Ishikawa (cell line): ENCODE measurements around the gene RCOR2.

Source experiments
- CEBPB ChIP-seq: IDR thresholded peaks from 2 replicates; pipeline ENCODE4 v1.6.1; 2012
- RAD21 ChIP-seq: IDR thresholded peaks from 2 replicates; pipeline ENCODE4 v1.6.1; 2012; ENCODE audit warnings: low read depth
- TCF12 ChIP-seq: IDR thresholded peaks from 2 replicates; pipeline ENCODE4 v1.6.1; 2012; ENCODE audit warnings: low read depth
- TEAD4 ChIP-seq: IDR thresholded peaks from 2 replicates; pipeline ENCODE4 v1.6.1; 2012
- TF ChIP-seq, protein P1 (sequence below): IDR thresholded peaks from 2 replicates; pipeline ENCODE4 v1.6.1; 2012
- TF ChIP-seq, protein P2 (sequence below): IDR thresholded peaks from 2 replicates; pipeline ENCODE4 v1.6.1; 2012; ENCODE audit warnings: low read depth, mild to moderate bottlenecking

DNA sequence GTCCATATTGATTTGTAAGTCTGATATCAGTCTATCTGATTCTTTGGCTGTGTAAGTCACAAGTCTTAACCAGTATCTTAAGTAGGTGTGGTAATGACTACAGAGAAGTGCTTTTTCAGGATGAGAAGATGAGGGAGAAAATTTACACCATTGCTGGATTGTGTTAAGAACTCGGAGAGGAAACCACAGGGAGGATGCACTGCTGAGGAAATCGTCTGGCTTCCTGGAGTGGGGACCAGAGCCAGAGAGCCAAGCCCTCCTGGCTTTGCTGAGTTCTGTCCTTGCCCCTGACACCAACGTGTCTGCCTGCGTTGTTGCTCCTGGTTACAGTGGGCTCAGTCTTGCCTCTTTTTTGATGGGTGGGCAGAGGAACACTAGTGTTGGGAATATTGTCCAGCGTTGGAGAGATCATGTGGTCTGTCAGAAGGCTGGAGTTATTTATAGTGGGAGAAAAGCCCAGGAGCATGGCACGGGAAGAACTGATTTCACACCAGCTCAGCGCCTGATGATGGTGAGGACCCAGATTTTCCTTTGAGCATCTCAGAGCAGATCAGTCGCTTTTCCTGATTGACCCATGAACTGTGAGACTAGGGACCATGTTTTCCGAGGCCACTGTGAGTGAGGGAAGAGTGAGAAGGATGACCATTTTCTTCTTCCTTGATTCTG lies 48.4 kb downstream of the RCOR2 start:
- no peak for TF ChIP-seq TEAD4
- TF ChIP-seq CEBPB, result no peak
- TF ChIP-seq, protein P1, sequence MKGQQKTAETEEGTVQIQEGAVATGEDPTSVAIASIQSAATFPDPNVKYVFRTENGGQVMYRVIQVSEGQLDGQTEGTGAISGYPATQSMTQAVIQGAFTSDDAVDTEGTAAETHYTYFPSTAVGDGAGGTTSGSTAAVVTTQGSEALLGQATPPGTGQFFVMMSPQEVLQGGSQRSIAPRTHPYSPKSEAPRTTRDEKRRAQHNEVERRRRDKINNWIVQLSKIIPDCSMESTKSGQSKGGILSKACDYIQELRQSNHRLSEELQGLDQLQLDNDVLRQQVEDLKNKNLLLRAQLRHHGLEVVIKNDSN, result no peak
- no peak for TF ChIP-seq RAD21
- TF ChIP-seq, protein P2, sequence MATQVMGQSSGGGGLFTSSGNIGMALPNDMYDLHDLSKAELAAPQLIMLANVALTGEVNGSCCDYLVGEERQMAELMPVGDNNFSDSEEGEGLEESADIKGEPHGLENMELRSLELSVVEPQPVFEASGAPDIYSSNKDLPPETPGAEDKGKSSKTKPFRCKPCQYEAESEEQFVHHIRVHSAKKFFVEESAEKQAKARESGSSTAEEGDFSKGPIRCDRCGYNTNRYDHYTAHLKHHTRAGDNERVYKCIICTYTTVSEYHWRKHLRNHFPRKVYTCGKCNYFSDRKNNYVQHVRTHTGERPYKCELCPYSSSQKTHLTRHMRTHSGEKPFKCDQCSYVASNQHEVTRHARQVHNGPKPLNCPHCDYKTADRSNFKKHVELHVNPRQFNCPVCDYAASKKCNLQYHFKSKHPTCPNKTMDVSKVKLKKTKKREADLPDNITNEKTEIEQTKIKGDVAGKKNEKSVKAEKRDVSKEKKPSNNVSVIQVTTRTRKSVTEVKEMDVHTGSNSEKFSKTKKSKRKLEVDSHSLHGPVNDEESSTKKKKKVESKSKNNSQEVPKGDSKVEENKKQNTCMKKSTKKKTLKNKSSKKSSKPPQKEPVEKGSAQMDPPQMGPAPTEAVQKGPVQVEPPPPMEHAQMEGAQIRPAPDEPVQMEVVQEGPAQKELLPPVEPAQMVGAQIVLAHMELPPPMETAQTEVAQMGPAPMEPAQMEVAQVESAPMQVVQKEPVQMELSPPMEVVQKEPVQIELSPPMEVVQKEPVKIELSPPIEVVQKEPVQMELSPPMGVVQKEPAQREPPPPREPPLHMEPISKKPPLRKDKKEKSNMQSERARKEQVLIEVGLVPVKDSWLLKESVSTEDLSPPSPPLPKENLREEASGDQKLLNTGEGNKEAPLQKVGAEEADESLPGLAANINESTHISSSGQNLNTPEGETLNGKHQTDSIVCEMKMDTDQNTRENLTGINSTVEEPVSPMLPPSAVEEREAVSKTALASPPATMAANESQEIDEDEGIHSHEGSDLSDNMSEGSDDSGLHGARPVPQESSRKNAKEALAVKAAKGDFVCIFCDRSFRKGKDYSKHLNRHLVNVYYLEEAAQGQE, result no peak
- no peak for TF ChIP-seq TCF12
